ENCODE measurements around the gene DOCK2. TPM values are rescaled to one million over a fixed set of nuclear protein-coding genes. Genes with fewer than 3 reads are reported as not detected.

DOCK2 gene
- total and polyA plus RNA-seq, 2 donors (not counting 3 experiments of a cell fraction or from before 2014, with no cell fraction given) = 0.62 to 4.8 TPM

DNA sequence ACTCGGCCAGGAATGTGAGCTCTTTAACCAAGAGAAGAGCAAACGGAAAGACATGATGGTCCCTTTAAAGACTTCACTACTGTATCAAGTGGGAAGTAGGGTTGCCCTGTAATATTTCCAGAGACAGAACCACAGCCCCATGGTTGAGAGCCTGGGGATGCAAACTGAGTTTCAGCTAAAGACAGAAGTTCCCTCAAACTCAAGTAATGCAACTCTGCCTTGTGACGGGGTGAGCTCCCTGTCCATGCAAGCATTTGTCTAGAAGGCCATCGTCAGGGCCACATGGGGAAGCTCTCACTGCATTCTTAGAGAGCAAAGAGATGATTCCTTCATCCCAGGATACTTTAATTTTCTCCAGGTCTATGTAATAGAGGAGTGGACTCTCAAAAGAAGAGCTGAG, 260.4 kb downstream of the DOCK2 start:
- no peaks in the 10 kb centered on the region for H3K9me3 ChIP-seq (replicated peaks; ENCODE audit: control insufficient read depth, insufficient read depth, low read length)
- H3K36me3 ChIP-seq (ENCODE audit: control insufficient read depth in 2 of 2, extremely low read depth in 1 of 2, insufficient read depth in 2 of 2, low read length in 2 of 2) = no peaks in the 10 kb centered on the region
- peaks cover 13% of the 10 kb centered on the region for H3K79me2 ChIP-seq (ENCODE audit: control insufficient read depth, insufficient read depth, low read length)
- H3K9ac ChIP-seq (replicated peaks; ENCODE audit: extremely low read depth, insufficient read depth, low read length) = no peak overlapping the region
- peaks cover 8% of the 10 kb centered on the region for H3K4me1 ChIP-seq (ENCODE audit: control insufficient read depth, extremely low read depth, insufficient read depth, low read length)
- dilution Hi-C loops (cut with MboI; ENCODE audit: extremely low pct_ligation_motif_present, low sequenced_read_pairs) = no loop called here
- no peaks in the 10 kb centered on the region for H4K20me1 ChIP-seq (replicated peaks; ENCODE audit: control insufficient read depth, extremely low read depth, insufficient read depth, low read length)
- DNase-seq (ENCODE audit: low read depth, low spot score) (no peak), FAIRE-seq (no peak)
- H3K4me2 ChIP-seq (ENCODE audit: insufficient read depth, low read length) = no peak overlapping the region
- BruUV-seq (replicated peaks) = no TSS peak
- no peaks in the 10 kb centered on the region for H3K9me1 ChIP-seq (replicated peaks; ENCODE audit: control insufficient read depth, extremely low read depth, insufficient read depth, low read length)
- H3K27ac ChIP-seq (ENCODE audit: insufficient read depth, low read depth, low read length) = no peak overlapping the region
- TF ChIP-seq POLR2AphosphoS5 (IDR thresholded peaks at IDR 0.05; ENCODE audit: insufficient read depth, low read depth, low read length) (no peak), MYC (IDR thresholded peaks at IDR 0.05; ENCODE audit: low read depth, low read length) (no peak), CTCF (IDR thresholded peaks at IDR 0.05; ENCODE audit: extremely low read depth in 1 of 2, insufficient read depth in 1 of 2, low read depth in 1 of 2, low read length in 2 of 2) (no peak), POLR2A (IDR thresholded peaks at IDR 0.05; ENCODE audit: low read depth, low read length) (no peak), GATA2 (IDR thresholded peaks at IDR 0.05; ENCODE audit: insufficient read depth, insufficient read length, low read depth, low read length) (no peak), EZH2 (IDR thresholded peaks at IDR 0.05; ENCODE audit: borderline replicate concordance, low read depth, low read length, severe bottlenecking) (no peak), JUN (IDR thresholded peaks at IDR 0.05; ENCODE audit: borderline replicate concordance, insufficient read depth, insufficient read length, low read depth) (no peak), FOS (IDR thresholded peaks at IDR 0.05; ENCODE audit: borderline replicate concordance, insufficient read depth, low read length) (no peak)
- TF ChIP-seq, protein P1, sequence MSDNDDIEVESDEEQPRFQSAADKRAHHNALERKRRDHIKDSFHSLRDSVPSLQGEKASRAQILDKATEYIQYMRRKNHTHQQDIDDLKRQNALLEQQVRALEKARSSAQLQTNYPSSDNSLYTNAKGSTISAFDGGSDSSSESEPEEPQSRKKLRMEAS (IDR thresholded peaks at IDR 0.05; ENCODE audit: insufficient read depth, insufficient read length) = no peak
- no peak overlapping the region for H3K4me3 ChIP-seq (replicated peaks in 1 of 3; ENCODE audit: insufficient read depth in 1 of 3, low read depth in 1 of 3, low read length in 3 of 3)
- ChIA-PET POLR2A (no interaction called here), CTCF (interaction anchor here (1.3 to 2.9 kb wide), 2 partner anchors 9 to 83 kb away, joined by 3 to 20 read pairs; partner anchors contain the start of gene INSYN2B)
- H2AFZ ChIP-seq (ENCODE audit: low read depth, low read length) = no peak overlapping the region
- no peaks in the 10 kb centered on the region for H3K27me3 ChIP-seq (ENCODE audit: control insufficient read depth in 2 of 2, insufficient read depth in 2 of 2, low read length in 2 of 2)
- intact Hi-C loops (cut with micrococcal nuclease) = no loop called here
